Activated CD4-positive, alpha-beta T cell treated with anti-CD3 and anti-CD28 coated beads for 24 hours (primary cell): ENCODE results near the gene TNFAIP2.
"Not testable (repeated sequence)": the region's sequence is repeated elsewhere in the genome, so short reads cannot be mapped to it uniquely, and the experiment has no call there.

ENCODE experiments used
- DNase-seq, 2 donors: peaks; one replicate each; pipeline ENCODE4 v3.0.0-alpha.2; 2020; ENCODE audit warnings: low read depth in 2 of 2

TNFAIP2 gene

GRCh38 chr14:103155826-103156394 lies 32.6 kb downstream of the TNFAIP2 start:
- no peak for DNase-seq

- DNase-seq: no peak
These were observed 33.6 kb downstream of the TNFAIP2 start for GRCh38 chr14:103156651-103157378.

- DNase-seq: no peak
These were observed 34.7 kb downstream of the TNFAIP2 start for GRCh38 chr14:103157969-103158368.

- DNase-seq: no peak
These were observed 35.4 kb downstream of the TNFAIP2 start for GRCh38 chr14:103158688-103159087.

- DNase-seq: no peak
These were observed 37.2 kb downstream of the TNFAIP2 start for GRCh38 chr14:103160321-103161053.

GRCh38 chr14:103161054-103161397 lies 37.8 kb downstream of the TNFAIP2 start:
- DNase-seq: no peak

- DNase-seq: no peak
These were observed 39.9 kb downstream of the TNFAIP2 start for GRCh38 chr14:103163199-103163598.

- no peak for DNase-seq
These were observed 40.7 kb downstream of the TNFAIP2 start for GRCh38 chr14:103164006-103164405.

GRCh38 chr14:103164779-103165178 lies 41.5 kb downstream of the TNFAIP2 start:
- DNase-seq: no peak

GRCh38 chr14:103165323-103165722 lies 42.1 kb downstream of the TNFAIP2 start:
- no peak for DNase-seq

GRCh38 chr14:103169954-103170353 lies 46.7 kb downstream of the TNFAIP2 start:
- no peak for DNase-seq

GRCh38 chr14:103171206-103171605 lies 47.9 kb downstream of the TNFAIP2 start:
- DNase-seq: not testable (repeated sequence)

GRCh38 chr14:103172921-103173320 lies 49.7 kb downstream of the TNFAIP2 start:
- no peak for DNase-seq

- not testable (repeated sequence) for DNase-seq
These were observed 50.6 kb downstream of the TNFAIP2 start for GRCh38 chr14:103173887-103174286.

- DNase-seq: not testable (repeated sequence)
These were observed 52.9 kb downstream of the TNFAIP2 start for GRCh38 chr14:103176176-103176575.

GRCh38 chr14:103177376-103177775 lies 54.1 kb downstream of the TNFAIP2 start:
- DNase-seq: no peak

GRCh38 chr14:103178521-103178920 lies 55.3 kb downstream of the TNFAIP2 start:
- no peak for DNase-seq

- no peak for DNase-seq
These were observed 55.8 kb downstream of the TNFAIP2 start for GRCh38 chr14:103179094-103179493.

GRCh38 chr14:103180331-103180730 lies 57.1 kb downstream of the TNFAIP2 start:
- DNase-seq: no peak

GRCh38 chr14:103184046-103184445 lies 60.8 kb downstream of the TNFAIP2 start:
- DNase-seq: no peak

GRCh38 chr14:103185051-103186029 lies 62.1 kb downstream of the TNFAIP2 start:
- no peak for DNase-seq
